ENCODE data around the gene FKBP4. TPM values are rescaled to one million over a fixed set of nuclear protein-coding genes. Genes with fewer than 3 reads are reported as not detected.

FKBP4 gene
- total RNA-seq, 2 donors from 2014 or later = 25.6 to 29.2 TPM

DNA sequence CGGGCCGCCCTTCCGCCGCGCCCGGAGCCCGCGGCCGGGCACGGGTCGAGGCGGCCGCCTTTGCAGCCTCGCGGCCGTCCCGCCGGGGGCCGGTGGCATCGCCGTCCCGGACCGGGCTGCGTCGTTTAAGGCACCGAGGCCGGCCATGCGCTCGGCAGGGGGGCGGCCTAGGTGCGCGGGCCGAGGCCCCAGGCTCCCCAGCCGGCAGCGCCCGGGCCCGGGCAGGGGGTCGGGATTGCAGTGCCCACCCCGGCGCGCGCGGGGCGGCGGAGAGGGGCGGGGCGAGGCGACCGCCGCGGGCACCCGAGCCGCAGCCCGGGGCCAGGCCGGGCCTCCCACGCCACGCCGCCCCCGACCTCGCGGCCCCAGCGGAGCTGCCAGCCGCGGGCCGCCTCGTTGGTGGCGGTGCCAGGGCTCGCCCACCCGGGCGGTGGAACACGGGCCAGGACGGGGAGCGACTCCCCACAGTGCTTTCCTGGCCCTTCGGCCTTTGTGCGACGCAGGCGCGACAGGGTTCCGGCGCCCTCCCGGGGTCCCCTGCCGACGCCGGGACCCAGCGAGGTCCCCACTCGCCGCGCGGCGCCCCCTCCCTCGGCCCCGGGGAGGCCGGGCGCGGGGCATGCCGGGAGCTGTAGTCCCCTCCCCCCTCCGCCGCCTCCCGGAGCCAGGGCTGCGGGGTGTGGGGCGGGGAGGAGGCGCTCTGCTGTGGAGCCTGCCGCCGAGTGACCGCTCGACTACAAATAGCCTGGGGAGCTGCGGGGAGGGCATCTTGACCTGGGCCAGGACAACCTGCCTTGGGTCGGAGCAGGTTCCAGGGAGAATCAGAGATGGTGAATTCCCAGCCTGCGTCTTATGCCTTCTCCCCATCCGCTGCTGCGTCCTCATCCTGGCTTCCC is 769 bp downstream of the FKBP4 start:
- H3K27me3 ChIP-seq = no peaks in the 10 kb centered on the region
- peaks cover 29% of the 10 kb centered on the region for H3K36me3 ChIP-seq
- DNase-seq (ENCODE audit: low spot score) = peak; percentile 76
- no peaks in the 10 kb centered on the region for H3K9me3 ChIP-seq
- peaks cover 0 to 29% of the 10 kb centered on the region in 2 donors for H3K4me1 ChIP-seq
- peak overlapping the region; percentile 84 to 85 for H3K27ac ChIP-seq
- peak overlapping the region; percentile 77 to 84 for H3K4me3 ChIP-seq
- peak in 1 of 2 donors; percentile 15 for TF ChIP-seq CTCF (IDR thresholded peaks at IDR 0.05)

DNA sequence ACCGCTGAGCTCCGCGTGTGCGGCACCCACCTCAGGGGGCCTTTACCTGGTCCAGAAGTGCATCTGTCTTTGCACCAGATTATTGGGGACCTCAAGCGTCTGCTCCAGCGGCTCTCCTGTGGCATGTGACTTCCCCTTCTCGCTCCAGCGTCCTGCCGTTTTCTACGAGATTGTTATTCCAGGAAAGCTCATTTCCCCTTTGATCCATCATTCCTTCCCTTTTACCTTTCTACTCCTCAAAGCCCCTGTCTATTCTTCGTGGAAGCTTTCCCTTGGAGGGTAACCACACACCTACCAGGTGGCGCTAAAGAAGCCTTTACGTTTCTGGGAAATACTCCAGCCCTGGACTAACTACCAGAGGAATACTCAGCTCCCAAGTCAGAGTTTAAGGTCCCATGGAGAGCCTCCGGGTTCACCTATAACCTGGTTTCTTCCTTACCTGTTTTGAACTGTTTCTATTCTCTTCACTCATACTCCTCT is 1.5 kb downstream of the FKBP4 start:
- H3K9me3 ChIP-seq = no peaks in the 10 kb centered on the region
- peak overlapping the region; percentile 78 to 84 for H3K27ac ChIP-seq
- TF ChIP-seq CTCF (IDR thresholded peaks at IDR 0.05) = no peak
- H3K36me3 ChIP-seq = peaks cover 36% of the 10 kb centered on the region
- H3K27me3 ChIP-seq = no peaks in the 10 kb centered on the region
- H3K4me3 ChIP-seq = peak overlapping the region; percentile 77 to 84
- H3K4me1 ChIP-seq = peaks cover 0 to 33% of the 10 kb centered on the region in 2 donors
- DNase-seq (ENCODE audit: low spot score) = no peak

GRCh38 chr12:2797721-2798418 is 3.1 kb downstream of the FKBP4 start:
- Histone ChIP-seq H3K36me3 (peaks cover 51% of the 10 kb centered on the region), H3K9me3 (no peaks in the 10 kb centered on the region), H3K4me3 (no peak overlapping the region), H3K4me1 (peaks cover 0 to 35% of the 10 kb centered on the region in 2 donors), H3K27me3 (no peaks in the 10 kb centered on the region), H3K27ac (no peak overlapping the region)
- peak in 1 of 2 donors; percentile 20 for TF ChIP-seq CTCF (IDR thresholded peaks at IDR 0.05)
- DNase-seq (ENCODE audit: low spot score) = no peak

GRCh38 chr12:2800046-2800570 is 5.3 kb downstream of the FKBP4 start:
- DNase-seq (ENCODE audit: low spot score) = no peak
- Histone ChIP-seq H3K4me1 (peaks cover 0 to 43% of the 10 kb centered on the region in 2 donors), H3K27me3 (no peaks in the 10 kb centered on the region), H3K27ac (no peak overlapping the region), H3K9me3 (no peaks in the 10 kb centered on the region), H3K36me3 (peaks cover 71% of the 10 kb centered on the region), H3K4me3 (no peak overlapping the region)
- no peak for TF ChIP-seq CTCF (IDR thresholded peaks at IDR 0.05)

DNA sequence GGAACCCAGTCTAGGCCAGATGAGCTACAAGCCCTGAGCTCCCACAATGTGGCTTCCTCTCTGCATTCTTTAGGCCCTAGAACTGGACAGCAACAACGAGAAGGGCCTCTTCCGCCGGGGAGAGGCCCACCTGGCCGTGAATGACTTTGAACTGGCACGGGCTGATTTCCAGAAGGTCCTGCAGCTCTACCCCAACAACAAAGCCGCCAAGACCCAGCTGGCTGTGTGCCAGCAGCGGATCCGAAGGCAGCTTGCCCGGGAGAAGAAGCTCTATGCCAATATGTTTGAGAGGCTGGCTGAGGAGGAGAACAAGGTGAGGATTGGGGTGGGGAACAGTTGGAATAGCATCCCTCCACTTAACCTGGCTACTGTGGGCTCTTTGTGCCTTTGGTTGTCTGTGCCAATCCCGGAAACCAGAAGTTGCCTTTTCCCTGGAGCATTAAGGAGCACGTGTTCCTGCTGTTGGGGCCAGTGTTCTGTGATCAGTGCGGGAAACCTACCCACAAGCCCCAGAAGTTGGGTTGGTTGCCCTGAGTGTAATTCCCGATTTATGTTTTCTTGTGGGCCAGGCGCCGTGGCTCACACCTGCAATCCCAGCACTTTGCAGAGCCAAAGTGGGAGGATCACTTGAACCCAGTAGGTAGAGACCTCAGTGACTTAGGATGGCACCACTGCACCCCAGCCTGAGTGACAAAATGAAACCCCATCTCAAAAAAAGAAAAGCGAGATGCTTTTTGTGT is 6.4 kb downstream of the FKBP4 start:
- Histone ChIP-seq H3K27ac (no peak overlapping the region), H3K9me3 (no peaks in the 10 kb centered on the region), H3K4me3 (no peak overlapping the region), H3K27me3 (no peaks in the 10 kb centered on the region), H3K4me1 (peaks cover 0 to 43% of the 10 kb centered on the region in 2 donors), H3K36me3 (peaks cover 72% of the 10 kb centered on the region)
- no peak for DNase-seq (ENCODE audit: low spot score)
- no peak for TF ChIP-seq CTCF (IDR thresholded peaks at IDR 0.05)
